Calu3 (cell line): ENCODE results near the gene WBP1L. TPM values are rescaled to one million over a fixed set of nuclear protein-coding genes. Genes with fewer than 3 reads are reported as not detected.

Source experiments
- BruUV-seq: library from RNA; stranded (reverse); fragments of 400-500 nt; replicated peaks from 2 replicates; lab custom pipeline; 2021; lab: Mats Ljungman, UMichigan
- CTCF ChIA-PET: fragments of 300-600 bp; sonication (Branson Sonifier 250); formaldehyde crosslinking; loops from one replicate; lab custom pipeline; 2022; ENCODE audit warnings: antibody characterized with exemption; lab: Charles Lee
- DNase-seq: peaks from one replicate; pipeline ENCODE4 v3.0.0; 2022
- H3K27ac Mint-ChIP-seq: one replicate; pipeline ENCODE4 v1.8.0; 2022; ENCODE audit warnings: mixed read lengths; ENCODE audit not compliant: unreplicated experiment
- H3K27me3 Mint-ChIP-seq: one replicate; pipeline ENCODE4 v1.8.0; 2022; ENCODE audit warnings: mixed read lengths; ENCODE audit not compliant: unreplicated experiment
- H3K36me3 Mint-ChIP-seq: one replicate; pipeline ENCODE4 v1.8.0; 2022; ENCODE audit warnings: mild to moderate bottlenecking, moderate library complexity, mixed read lengths; ENCODE audit not compliant: insufficient read depth, unreplicated experiment
- H3K4me1 Mint-ChIP-seq: one replicate; pipeline ENCODE4 v1.8.0; 2022; ENCODE audit warnings: mild to moderate bottlenecking, low read depth, mixed read lengths; ENCODE audit not compliant: unreplicated experiment
- H3K4me3 Mint-ChIP-seq: one replicate; pipeline ENCODE4 v1.8.0; 2022; ENCODE audit warnings: mild to moderate bottlenecking, low read depth, moderate library complexity, mixed read lengths; ENCODE audit not compliant: unreplicated experiment
- H3K9me3 Mint-ChIP-seq: one replicate; pipeline ENCODE4 v1.8.0; 2022; ENCODE audit warnings: low read depth, mixed read lengths; ENCODE audit not compliant: unreplicated experiment
- CTCF ChIP-seq: fragments of 200-600 bp; IDR thresholded peaks from one replicate; pipeline ENCODE4 v1.8.0; 2022; ENCODE audit warnings: antibody characterized with exemption; ENCODE audit not compliant: unreplicated experiment
- intact Hi-C: fragments of 100-400 bp; cut with micrococcal nuclease; formaldehyde crosslinking; loops from one replicate; pipeline ENCODE4 v1.10.0; 2022; ENCODE audit not compliant: unreplicated experiment
- total RNA-seq: library from RNA; stranded (reverse); gene quantifications from 2 replicates; pipeline ENCODE4 v1.2.3, GENCODE V29; 2022

Gene WBP1L
- total RNA-seq, 1 experiment from 2014 or later = 19.9 TPM

- no peak overlapping the region for H3K27ac Mint-ChIP-seq
Observed at GRCh38 chr10:102701272-102701671, 42.5 kb upstream of the WBP1L start.

GRCh38 chr10:102701796-102702195 lies 42.0 kb upstream of the WBP1L start:
- intact Hi-C loops = no loop called here
- H3K9me3 Mint-ChIP-seq = no peaks in the 10 kb centered on the region
- no TSS peak for BruUV-seq
- no peaks in the 10 kb centered on the region for H3K27me3 Mint-ChIP-seq
- peaks cover 8% of the 10 kb centered on the region for H3K4me1 Mint-ChIP-seq
- CTCF ChIA-PET = interaction anchor here (0.7 kb wide), 1 partner anchor 112 kb away, joined by 3 read pairs; no protein-coding TSS in a partner anchor
- H3K36me3 Mint-ChIP-seq = no peaks in the 10 kb centered on the region
- no peak overlapping the region for H3K4me3 Mint-ChIP-seq
- no peak overlapping the region for H3K27ac Mint-ChIP-seq
- TF ChIP-seq CTCF = no peak
- no peak for DNase-seq

More at GRCh38 chr10:102701272-102701671, 42.5 kb upstream of the WBP1L start:
- no peak for DNase-seq
- Mint-ChIP-seq H3K9me3 (no peaks in the 10 kb centered on the region), H3K4me3 (no peak overlapping the region), H3K27me3 (no peaks in the 10 kb centered on the region), H3K36me3 (no peaks in the 10 kb centered on the region), H3K4me1 (peaks cover 8% of the 10 kb centered on the region)
- BruUV-seq = no TSS peak
- intact Hi-C loops = no loop called here
- CTCF ChIA-PET = no interaction called here
- TF ChIP-seq CTCF = no peak

GRCh38 chr10:102702742-102703141 lies 41.0 kb upstream of the WBP1L start:
- Mint-ChIP-seq H3K9me3 (no peaks in the 10 kb centered on the region), H3K27ac (no peak overlapping the region), H3K4me3 (no peak overlapping the region), H3K36me3 (no peaks in the 10 kb centered on the region), H3K27me3 (no peaks in the 10 kb centered on the region), H3K4me1 (peaks cover 8% of the 10 kb centered on the region)
- intact Hi-C loops = no loop called here
- BruUV-seq = no TSS peak
- DNase-seq = no peak
- CTCF ChIA-PET = no interaction called here
- TF ChIP-seq CTCF = no peak

GRCh38 chr10:102704915-102705314 lies 38.8 kb upstream of the WBP1L start:
- no peak for DNase-seq
- Mint-ChIP-seq H3K27ac (no peak overlapping the region), H3K4me1 (peaks cover 10% of the 10 kb centered on the region), H3K27me3 (no peaks in the 10 kb centered on the region), H3K4me3 (no peak overlapping the region), H3K9me3 (no peaks in the 10 kb centered on the region), H3K36me3 (no peaks in the 10 kb centered on the region)
- BruUV-seq = no TSS peak
- intact Hi-C loops = no loop called here
- TF ChIP-seq CTCF = no peak
- CTCF ChIA-PET = no interaction called here
